Measurements from ENCODE around the gene KCNAB1. TPM values are rescaled to one million over a fixed set of nuclear protein-coding genes. Genes with fewer than 3 reads are reported as not detected.

KCNAB1 gene
- total RNA-seq, 2 donors from 2014 or later: not detected

DNA sequence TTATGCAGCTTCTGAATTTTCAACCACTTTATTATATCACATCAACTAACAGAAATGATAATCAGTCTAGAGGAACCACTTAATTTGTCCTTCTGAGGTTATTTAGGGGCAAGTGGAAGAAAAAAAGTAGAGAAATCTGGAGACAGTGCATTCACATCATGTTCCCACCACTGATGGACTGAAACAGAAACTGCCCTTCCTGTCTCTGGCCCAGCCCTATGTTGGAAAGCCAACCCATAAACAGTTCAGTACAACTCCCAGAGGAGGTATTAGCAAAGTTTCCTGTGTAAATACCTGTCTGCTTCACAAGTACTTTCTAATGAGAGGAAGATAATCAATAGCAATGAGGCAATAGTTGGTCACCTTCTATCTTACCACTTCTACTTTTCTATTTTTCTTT, 228.7 kb downstream of the KCNAB1 start:
- Mint-ChIP-seq H3K9me3 (no peaks in the 10 kb centered on the region), H3K36me3 (no peaks in the 10 kb centered on the region), H3K27ac (no peak overlapping the region)
- DNase-seq (ENCODE audit: low spot score in 2 of 2) (no peak), ATAC-seq (no peak)

- DNase-seq (ENCODE audit: low spot score in 2 of 2) (no peak), ATAC-seq (no peak)
- Mint-ChIP-seq H3K9me3 (no peaks in the 10 kb centered on the region), H3K27ac (no peak overlapping the region), H3K36me3 (no peaks in the 10 kb centered on the region)
These were observed 229.6 kb downstream of the KCNAB1 start for GRCh38 chr3:156349978-156350377.

- DNase-seq (ENCODE audit: low spot score in 2 of 2) (no peak), ATAC-seq (no peak)
- no peaks in the 10 kb centered on the region for H3K36me3 Mint-ChIP-seq
- no peaks in the 10 kb centered on the region for H3K9me3 Mint-ChIP-seq
- H3K27ac Mint-ChIP-seq: no peak overlapping the region
These were observed 230.4 kb downstream of the KCNAB1 start for GRCh38 chr3:156350781-156351180.

GRCh38 chr3:156351783-156352182, 231.4 kb downstream of the KCNAB1 start:
- H3K36me3 Mint-ChIP-seq: no peaks in the 10 kb centered on the region
- no peaks in the 10 kb centered on the region for H3K9me3 Mint-ChIP-seq
- DNase-seq (ENCODE audit: low spot score in 2 of 2) (no peak), ATAC-seq (no peak)
- H3K27ac Mint-ChIP-seq: no peak overlapping the region

DNA sequence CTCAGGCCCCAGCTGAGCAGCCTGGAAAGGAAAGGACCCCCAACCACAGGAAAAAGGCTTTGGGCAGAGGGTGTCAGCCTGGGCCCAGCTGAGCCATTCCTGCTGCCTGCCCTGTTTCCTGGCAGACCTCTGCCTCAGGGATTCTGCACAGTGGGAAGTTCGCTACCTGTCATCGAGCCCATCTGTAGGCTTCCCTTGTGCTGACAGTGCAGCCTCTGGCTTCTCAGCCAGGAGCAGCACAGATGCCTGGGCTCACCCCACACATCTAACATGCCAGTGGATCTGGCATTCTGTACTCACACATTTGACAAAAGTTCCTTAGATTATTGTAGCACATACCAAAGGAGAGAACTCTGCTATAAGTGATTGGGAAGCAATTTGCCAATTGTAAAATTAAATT, 232.3 kb downstream of the KCNAB1 start:
- H3K27ac Mint-ChIP-seq: no peak overlapping the region
- ATAC-seq (no peak), DNase-seq (ENCODE audit: low spot score in 2 of 2) (no peak)
- no peaks in the 10 kb centered on the region for H3K36me3 Mint-ChIP-seq
- no peaks in the 10 kb centered on the region for H3K9me3 Mint-ChIP-seq

DNA sequence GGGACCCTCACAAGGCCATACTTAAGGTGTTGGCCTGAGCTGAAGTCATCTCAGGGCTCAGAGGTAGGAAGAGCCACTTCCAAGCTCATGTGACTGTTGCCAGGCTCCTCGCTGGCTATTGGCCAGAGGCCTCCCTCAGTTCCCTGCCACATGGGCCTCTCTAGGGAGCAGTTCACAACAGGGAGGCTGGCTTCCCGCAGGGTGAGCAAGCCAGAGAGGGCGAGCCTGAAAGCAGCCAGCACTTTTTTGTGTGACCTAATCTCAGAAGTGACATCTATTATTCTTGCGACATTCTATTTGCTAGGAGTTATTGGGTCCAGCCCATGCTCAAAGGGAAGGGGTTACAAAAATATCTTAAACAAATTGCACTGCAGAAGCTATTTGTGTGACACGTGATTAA, 233.2 kb downstream of the KCNAB1 start:
- H3K9me3 Mint-ChIP-seq: no peaks in the 10 kb centered on the region
- ATAC-seq (no peak), DNase-seq (ENCODE audit: low spot score in 2 of 2) (no peak)
- no peaks in the 10 kb centered on the region for H3K36me3 Mint-ChIP-seq
- no peak overlapping the region for H3K27ac Mint-ChIP-seq

DNA sequence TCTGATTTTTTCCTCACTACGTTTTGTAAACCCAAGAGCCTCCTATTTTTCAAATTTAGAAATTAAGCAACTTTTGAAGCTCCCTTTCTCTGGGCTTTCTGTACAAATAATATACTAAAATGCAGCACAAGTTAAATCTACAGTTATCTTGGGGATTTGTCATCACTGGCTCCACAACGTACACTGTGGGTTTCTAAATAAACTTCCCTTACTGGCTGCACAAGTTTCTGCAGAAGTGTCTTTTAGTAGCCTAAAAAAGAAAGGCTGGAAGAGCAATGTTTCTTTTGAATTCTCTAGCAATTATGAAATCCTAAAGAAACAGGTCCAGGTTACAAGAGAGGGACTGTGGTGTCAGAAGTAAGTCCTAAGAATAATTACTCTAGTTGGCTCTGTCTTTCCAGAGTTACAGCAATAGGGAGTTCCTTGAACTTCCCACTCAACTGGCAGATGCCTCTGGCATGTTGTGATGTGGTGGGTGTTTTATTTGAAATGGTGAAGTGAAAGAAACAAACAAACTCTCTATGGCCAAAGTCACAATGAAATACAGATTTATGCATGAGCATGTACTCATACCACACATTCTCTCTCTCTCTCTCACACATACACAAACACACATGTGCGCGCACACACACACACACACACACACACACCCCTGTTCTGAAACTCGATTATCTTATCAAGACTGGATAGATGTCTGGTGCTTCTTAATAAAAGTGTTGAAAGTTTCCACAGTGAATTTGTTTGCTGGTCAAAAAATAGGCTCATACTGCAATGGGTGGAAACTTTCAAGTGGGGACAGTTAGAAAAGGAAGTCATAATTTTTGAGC, 236.4 kb downstream of the KCNAB1 start:
- DNase-seq (ENCODE audit: low spot score in 2 of 2) (no peak), ATAC-seq (no peak)
- Mint-ChIP-seq H3K9me3 (no peaks in the 10 kb centered on the region), H3K27ac (no peak overlapping the region), H3K36me3 (no peaks in the 10 kb centered on the region)

DNA sequence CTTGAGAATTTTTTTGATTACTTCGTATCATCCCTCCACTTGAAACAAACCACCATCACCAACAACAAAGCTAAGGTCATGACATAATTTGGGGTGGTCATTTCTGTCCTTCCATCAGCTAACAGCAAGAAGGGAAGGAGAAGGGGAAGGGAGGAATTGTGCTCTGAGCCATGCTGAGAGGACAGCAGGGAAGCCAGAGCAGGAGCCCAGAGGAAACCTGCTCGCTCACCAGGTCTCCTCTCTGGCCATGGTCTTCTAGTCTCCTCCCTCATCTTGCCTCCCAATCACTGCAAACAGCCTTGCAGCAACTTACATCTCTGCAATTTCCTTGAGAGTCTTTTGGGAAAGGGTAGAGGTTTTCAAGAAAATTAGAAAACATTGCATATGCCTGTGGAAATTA, 237.9 kb downstream of the KCNAB1 start:
- ATAC-seq: no peak

GRCh38 chr3:156359368-156359767, 239.0 kb downstream of the KCNAB1 start:
- ATAC-seq: no peak
- no peak overlapping the region for H3K27ac Mint-ChIP-seq
- H3K9me3 Mint-ChIP-seq: no peaks in the 10 kb centered on the region
- no peaks in the 10 kb centered on the region for H3K36me3 Mint-ChIP-seq
- no peak for DNase-seq (ENCODE audit: low spot score in 2 of 2)

More for the DNA sequence above, 237.9 kb downstream of the KCNAB1 start:
- H3K27ac Mint-ChIP-seq: no peak overlapping the region
- DNase-seq (ENCODE audit: low spot score in 2 of 2): no peak
- H3K9me3 Mint-ChIP-seq: no peaks in the 10 kb centered on the region
- H3K36me3 Mint-ChIP-seq: no peaks in the 10 kb centered on the region

- H3K36me3 Mint-ChIP-seq: no peaks in the 10 kb centered on the region
- no peak for DNase-seq (ENCODE audit: low spot score in 2 of 2)
- no peaks in the 10 kb centered on the region for H3K9me3 Mint-ChIP-seq
- no peak overlapping the region for H3K27ac Mint-ChIP-seq
- ATAC-seq: no peak
These were observed 239.7 kb downstream of the KCNAB1 start for GRCh38 chr3:156360083-156360482.

GRCh38 chr3:156360963-156361362, 240.6 kb downstream of the KCNAB1 start:
- no peak for ATAC-seq
- no peak for DNase-seq (ENCODE audit: low spot score in 2 of 2)
- Mint-ChIP-seq H3K9me3 (no peaks in the 10 kb centered on the region), H3K27ac (peak overlapping the region in 1 of 2 donors; percentile 24), H3K36me3 (no peaks in the 10 kb centered on the region)

GRCh38 chr3:156366559-156366958, 246.2 kb downstream of the KCNAB1 start:
- DNase-seq (ENCODE audit: low spot score in 2 of 2) (no peak), ATAC-seq (no peak)
- Mint-ChIP-seq H3K36me3 (no peaks in the 10 kb centered on the region), H3K27ac (no peak overlapping the region), H3K9me3 (no peaks in the 10 kb centered on the region)

GRCh38 chr3:156368189-156368588, 247.8 kb downstream of the KCNAB1 start:
- Mint-ChIP-seq H3K36me3 (no peaks in the 10 kb centered on the region), H3K9me3 (no peaks in the 10 kb centered on the region), H3K27ac (no peak overlapping the region)
- DNase-seq (ENCODE audit: low spot score in 2 of 2): no peak
- peak in 1 of 2 donors; percentile 63 for ATAC-seq

- H3K27ac Mint-ChIP-seq: no peak overlapping the region
- no peaks in the 10 kb centered on the region for H3K36me3 Mint-ChIP-seq
- H3K9me3 Mint-ChIP-seq: no peaks in the 10 kb centered on the region
- no peak for DNase-seq (ENCODE audit: low spot score in 2 of 2)
- no peak for ATAC-seq
These were observed 251.3 kb downstream of the KCNAB1 start for GRCh38 chr3:156371701-156372100.

DNA sequence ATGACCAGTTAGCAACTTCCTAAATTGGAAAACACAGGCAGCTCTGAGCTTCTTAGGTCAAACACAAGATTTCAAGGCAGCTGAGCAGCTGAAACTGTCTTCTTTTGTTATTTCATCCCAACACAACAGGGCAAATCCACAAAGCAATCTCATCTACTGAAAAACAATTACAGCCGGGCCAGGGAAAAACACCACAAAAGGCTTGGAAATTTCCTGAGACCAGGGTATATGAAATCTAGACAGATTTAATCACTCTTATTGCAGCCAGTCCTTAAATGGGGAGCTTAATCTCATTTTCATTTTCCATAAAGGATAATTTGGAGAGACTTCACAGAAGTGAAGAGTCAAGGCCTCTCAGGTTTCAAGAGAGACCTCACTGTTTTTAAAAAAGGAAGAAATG, 252.7 kb downstream of the KCNAB1 start:
- no peaks in the 10 kb centered on the region for H3K9me3 Mint-ChIP-seq
- no peaks in the 10 kb centered on the region for H3K36me3 Mint-ChIP-seq
- ATAC-seq (no peak), DNase-seq (ENCODE audit: low spot score in 2 of 2) (no peak)
- no peak overlapping the region for H3K27ac Mint-ChIP-seq

DNA sequence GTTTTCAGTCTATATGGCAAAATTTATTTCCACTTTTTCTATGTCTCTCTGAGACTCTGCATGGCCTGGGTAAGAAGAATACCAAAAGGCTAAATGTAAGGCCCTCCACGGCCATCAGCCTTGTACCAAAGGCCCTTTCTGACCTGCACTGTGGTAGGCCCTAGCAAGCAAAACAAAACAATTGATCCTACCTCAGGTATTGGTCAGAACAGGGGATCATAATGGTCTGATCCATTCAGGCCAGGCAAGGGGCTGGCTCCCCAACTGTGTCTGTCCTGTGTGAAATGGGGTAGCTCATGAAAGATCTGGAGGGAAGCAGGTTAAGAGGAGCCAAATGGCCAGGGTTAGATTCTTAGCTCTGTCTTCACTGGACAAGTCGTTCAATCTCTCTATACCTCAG, 253.3 kb downstream of the KCNAB1 start:
- ATAC-seq (no peak), DNase-seq (ENCODE audit: low spot score in 2 of 2) (no peak)
- H3K36me3 Mint-ChIP-seq: no peaks in the 10 kb centered on the region
- H3K27ac Mint-ChIP-seq: no peak overlapping the region
- no peaks in the 10 kb centered on the region for H3K9me3 Mint-ChIP-seq

DNA sequence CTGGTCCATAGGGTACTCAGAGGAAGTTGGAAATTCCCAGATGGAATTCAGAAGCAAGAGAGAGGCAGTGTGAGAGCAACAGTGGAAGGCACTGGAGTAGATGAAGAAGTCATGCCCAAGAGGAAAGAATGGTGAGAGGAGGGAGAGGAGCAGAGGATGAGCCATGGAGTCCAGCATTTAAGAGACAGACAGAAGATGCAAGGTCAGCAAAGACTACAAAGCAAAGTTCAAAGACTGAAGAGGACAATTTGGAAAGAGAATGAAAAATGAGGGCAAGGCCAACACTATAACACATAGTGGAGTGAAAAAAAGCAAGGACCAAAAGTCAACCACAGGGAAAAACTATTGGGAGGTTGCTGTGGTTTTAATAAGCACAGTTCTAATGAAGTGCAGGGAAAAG, 255.8 kb downstream of the KCNAB1 start:
- DNase-seq (ENCODE audit: low spot score in 2 of 2): no peak
- Mint-ChIP-seq H3K9me3 (no peaks in the 10 kb centered on the region), H3K36me3 (no peaks in the 10 kb centered on the region), H3K27ac (no peak overlapping the region)
- ATAC-seq: no peak

GRCh38 chr3:156377266-156377665, 256.9 kb downstream of the KCNAB1 start:
- Mint-ChIP-seq H3K36me3 (no peaks in the 10 kb centered on the region), H3K27ac (no peak overlapping the region), H3K9me3 (no peaks in the 10 kb centered on the region)
- no peak for DNase-seq (ENCODE audit: low spot score in 2 of 2)
- ATAC-seq: no peak

Data from activated naive CD4-positive, alpha-beta T cell treated with anti-CD3 and anti-CD28 coated beads, Interleukin-2, amount 50 U/mL, for 72 hours (primary cell).